ENCODE measurements around the gene TBC1D3B.
"Not testable (repeated sequence)": the region's sequence is repeated elsewhere in the genome, so short reads cannot be mapped to it uniquely, and the experiment has no call there.

TBC1D3B gene

DNA sequence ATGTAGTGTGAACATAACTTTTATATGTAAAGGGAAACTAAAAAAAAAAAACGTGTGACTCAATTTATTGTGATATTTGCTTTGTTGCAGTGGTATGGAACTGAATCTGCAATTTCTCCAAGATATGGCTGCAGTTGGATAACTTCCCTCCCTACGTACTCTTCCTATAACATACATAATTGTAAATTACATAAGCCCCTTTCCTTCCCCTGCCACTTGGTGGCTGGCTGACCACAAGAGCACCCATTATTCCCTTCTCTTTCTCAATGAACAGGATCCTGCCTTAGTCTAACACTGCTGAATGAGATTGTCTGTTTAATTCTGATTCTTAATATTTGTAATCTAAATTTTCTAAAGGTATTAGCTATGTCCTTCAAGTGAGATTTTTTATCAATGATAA lies 45.0 kb downstream of the TBC1D3B start:
- DNase-seq (ENCODE audit: low read depth in 3 of 3, low spot score in 1 of 3) = no peak

DNA sequence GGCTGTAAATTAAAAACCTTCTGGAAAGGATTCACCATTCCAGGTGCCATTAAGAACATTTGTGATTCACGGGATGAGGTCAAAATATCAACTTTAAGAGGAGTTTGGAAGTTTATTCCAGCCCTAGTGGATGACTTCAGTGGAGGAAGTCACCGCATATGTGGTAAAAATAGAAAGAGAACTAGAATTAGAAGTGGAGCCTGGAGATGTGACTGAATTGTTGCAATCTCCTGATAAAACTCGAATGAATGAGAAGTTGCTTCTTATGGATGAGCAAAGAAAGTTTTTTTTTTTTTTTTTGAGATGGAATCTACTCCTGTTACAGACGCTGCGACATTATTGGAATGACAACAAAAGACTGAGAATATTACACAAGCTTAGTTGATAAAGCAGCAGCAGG lies 46.1 kb downstream of the TBC1D3B start:
- no peak for DNase-seq (ENCODE audit: low read depth in 3 of 3, low spot score in 1 of 3)

DNA sequence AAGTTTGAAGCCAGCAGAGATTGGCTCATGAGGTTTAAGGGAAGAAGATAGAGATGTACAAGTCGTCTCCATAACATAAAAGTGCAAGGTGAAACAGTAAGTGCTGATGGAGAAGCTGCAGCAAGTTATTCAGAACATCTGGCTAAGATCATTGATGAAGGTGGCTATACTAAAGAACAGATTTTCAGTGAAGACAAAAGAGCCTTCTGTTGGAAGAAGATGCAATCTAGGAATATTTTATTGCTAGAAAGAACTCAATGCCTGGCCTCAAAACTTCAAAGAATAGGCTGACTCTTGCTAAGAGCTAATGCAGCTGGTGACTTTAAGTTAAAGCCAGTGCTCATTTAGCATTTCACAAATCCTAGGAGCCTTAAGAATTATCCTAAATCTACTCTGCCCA lies 46.8 kb downstream of the TBC1D3B start:
- DNase-seq (ENCODE audit: low read depth in 3 of 3, low spot score in 1 of 3) = no peak

DNA sequence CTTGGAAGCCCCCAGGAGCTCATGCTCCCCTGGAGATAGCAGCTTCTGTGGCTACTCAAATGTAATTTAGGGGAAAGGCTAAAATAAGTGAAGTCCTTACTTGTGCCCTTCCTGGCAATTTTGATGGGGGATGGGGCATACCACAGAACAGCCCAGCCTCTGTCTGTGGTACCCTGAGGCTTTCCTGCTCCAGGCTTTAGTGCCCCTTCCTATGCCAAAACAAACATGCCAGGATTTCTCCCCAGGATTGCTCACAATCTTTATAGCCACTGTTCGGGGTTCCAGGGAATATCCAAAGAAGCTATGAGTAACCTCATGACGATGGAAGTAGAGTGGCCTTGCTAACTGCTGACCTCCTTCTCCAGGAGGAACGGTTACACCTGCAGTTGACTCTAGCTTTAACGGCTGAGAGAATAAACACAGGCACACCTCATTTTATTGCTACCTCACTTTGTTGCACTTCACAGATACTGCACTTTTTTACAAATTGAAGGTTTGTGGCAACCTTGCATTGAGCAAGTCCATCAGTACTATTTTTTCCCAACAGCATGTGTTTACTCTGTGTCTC lies 47.9 kb downstream of the TBC1D3B start:
- DNase-seq (ENCODE audit: low read depth in 3 of 3, low spot score in 1 of 3) = no peak

DNA sequence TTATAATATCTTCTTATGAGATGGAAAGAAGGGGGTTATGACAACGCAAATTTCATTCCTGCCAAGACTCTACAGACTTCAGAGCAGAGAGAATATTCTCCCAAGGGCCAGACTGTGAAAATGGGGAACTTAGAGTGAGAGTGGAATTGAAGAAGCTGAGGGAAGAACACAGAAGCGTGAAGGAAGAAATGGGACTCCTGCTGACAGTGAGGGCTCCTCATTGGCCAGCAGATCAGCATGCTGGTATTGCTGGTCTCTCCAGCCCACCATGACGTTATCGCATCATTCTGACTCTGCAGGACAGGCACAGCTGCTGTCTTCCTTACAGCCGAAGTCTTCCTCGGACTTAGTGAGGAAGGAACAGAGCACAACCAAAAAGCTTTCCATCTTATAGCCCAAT lies 48.5 kb downstream of the TBC1D3B start:
- DNase-seq (ENCODE audit: low read depth in 3 of 3, low spot score in 1 of 3) = no peak

DNA sequence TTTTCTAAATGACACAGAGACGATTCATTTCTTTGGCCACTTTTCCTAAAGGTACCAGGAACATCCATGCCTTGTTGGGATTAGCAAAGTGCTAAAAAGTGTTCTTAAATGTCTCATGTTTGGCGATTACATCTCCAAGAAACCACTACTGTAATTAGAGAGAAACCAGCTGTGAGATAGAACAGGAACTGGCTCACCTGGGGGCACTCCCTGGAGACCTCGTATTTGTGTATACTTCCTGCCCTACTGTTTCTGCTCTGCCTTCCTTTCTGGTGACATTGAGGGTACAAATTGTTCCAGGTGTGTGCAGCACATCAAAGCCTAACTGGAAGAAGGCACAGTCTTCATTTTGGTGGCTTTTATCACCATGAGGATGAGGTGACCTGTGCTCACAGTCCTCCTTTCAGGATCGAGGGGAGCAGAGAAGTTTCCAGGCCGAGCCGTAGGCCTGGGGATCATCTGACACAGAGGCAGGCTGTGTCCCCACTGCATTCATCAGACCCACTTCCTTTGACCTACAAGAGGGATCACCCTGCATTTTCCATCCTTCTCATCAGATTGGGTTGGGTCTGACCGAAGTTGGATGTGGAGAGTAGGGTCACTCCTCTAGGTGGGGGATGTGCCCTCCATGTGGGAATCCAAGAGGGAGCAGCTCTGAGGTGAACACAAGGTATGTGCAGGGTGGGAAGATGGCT lies 49.1 kb downstream of the TBC1D3B start:
- DNase-seq (ENCODE audit: low read depth in 3 of 3, low spot score in 1 of 3) = no peak

DNA sequence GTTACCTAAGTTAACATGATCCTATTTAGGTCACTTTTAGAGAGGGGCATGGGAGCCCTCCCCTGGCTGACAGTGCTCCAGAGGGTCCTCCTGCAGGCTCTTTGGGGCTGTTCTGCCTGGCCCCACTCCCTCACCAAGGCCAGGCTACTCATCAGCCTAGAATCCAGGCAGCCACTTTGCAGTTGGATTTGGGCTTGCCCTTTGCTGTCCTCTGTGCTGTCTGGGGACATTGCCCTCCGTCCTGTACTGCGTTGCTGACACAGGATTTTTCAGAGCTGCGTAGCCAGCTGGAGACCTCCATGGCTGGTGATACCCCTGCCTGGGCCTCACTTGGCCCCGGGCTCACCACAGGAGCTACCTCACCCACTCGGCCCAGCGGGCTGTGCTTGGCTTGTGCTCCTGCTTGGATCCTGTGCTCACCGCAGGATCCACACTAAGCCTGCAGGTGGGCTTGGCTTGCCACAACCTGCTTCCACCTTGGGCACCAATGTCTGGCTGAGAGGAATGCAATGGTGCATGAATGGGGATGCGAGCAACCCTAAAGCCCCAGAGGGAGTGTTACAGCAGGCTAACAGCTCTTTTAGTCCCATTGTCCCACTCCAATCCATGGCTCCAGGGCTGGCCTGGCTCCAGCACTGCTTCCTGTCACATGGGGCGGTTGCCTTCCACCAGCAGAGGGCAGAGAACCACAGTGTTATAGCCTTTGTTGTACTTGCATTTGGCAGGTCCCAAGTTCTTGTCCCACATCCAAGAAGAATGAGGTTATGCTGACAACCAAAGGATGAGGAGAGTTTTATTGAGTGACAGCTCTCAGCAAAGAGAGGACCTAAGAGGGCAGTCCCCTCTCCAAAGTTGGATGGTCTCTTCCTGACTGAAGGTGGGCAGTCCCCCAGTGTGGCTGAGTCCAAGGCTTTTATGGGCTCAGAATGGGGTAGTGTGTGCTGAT lies 51.3 kb downstream of the TBC1D3B start:
- no peak for DNase-seq (ENCODE audit: low read depth in 3 of 3, low spot score in 1 of 3)

DNA sequence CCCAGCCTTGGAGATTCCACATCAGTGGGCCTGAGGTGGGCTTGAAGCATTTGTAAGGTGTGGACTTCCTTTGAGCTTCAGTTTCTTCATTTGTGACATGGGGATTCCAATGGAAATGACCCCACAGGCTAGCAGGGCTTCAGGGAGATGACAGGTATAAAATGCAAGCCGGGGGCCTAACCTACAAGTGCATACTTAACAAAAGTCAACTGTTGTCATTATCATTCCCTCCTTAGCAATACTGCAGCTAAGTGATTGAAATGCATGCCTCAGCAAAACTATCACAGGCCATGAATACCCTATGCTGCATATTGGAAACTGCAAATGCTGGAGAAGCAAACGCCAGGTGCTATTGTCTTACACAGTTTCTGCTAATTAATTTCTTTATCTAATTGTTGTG lies 53.0 kb downstream of the TBC1D3B start:
- no peak for DNase-seq (ENCODE audit: low read depth in 3 of 3, low spot score in 1 of 3)

DNA sequence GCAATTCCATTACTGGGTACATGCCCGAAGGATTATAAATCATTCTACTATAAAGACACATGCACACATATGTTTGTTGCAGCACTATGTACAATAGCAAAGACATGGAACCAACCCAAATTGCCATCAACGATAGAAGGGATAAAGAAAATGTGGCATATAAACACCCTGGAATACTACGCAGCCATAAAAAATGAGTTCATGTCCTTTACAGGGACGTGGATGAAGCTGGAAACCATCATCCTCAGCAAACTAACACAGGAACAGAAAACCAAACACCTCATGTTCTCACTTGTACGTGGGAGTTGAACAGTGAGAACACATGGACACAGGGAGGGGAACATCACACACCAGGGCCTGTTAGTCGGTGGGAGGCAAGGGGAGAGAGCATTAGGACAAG lies 55.3 kb downstream of the TBC1D3B start:
- DNase-seq (ENCODE audit: low read depth in 3 of 3, low spot score in 1 of 3) = not testable (repeated sequence)

DNA sequence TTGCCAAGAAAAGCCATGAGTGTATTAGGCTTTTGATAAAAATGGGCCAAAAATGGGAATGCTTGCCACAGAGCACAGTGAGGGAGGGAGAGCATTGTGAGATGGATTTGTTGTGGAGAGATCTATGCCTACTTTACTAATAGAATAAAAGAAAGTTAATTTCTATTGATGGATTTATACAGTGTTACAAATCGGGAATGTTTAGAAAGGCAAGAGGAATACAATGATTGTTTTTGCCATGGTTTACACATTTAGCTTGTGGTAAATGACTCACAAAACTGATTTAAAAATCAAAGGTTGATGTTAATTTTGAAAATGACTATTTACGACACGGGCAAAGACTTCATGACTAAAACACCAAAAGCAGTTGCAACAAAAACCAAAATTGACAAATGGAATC lies 56.2 kb downstream of the TBC1D3B start:
- no peak for DNase-seq (ENCODE audit: low read depth in 3 of 3, low spot score in 1 of 3)

DNA sequence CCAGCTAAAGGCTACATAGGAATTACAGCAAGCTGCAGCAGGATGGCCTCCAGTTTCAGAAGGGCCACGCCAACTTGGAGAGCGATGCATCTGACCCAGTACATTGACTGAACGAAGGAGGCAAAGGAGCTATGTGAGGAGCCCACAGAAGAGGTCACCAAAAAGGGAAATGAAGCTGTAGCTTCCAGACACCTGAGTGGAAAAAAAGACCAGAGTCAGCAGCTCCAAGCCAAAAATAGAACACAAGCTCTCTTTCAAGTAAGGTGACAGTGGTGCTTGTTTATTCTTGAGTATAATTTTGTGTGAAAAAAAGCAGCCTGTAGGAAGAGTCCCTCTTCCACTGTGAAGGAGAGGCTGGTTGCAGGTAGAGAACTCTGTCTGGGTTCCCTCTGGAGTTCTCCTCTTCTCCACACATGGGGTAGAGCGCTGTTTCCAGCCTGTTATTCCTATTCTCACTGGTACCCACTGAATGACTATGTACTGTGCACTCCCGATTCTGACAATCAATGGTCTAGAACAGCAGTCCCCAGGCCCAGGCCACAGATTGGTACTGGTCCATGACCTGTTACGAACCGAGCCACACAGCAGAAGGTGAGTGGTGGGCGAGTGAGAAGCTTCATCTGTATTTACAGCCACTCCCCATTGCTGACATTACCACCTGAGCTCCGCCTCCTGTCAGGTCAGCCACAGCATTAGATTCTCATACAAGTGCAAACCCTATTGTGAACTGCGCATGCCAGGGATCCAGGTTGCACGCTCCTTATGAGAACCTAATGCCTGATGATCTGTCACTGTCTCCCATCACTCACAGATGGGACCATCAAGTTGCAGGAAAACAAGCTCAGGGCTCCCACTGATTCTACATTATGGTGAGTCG lies 57.7 kb downstream of the TBC1D3B start:
- no peak for DNase-seq (ENCODE audit: low read depth in 3 of 3, low spot score in 1 of 3)

DNA sequence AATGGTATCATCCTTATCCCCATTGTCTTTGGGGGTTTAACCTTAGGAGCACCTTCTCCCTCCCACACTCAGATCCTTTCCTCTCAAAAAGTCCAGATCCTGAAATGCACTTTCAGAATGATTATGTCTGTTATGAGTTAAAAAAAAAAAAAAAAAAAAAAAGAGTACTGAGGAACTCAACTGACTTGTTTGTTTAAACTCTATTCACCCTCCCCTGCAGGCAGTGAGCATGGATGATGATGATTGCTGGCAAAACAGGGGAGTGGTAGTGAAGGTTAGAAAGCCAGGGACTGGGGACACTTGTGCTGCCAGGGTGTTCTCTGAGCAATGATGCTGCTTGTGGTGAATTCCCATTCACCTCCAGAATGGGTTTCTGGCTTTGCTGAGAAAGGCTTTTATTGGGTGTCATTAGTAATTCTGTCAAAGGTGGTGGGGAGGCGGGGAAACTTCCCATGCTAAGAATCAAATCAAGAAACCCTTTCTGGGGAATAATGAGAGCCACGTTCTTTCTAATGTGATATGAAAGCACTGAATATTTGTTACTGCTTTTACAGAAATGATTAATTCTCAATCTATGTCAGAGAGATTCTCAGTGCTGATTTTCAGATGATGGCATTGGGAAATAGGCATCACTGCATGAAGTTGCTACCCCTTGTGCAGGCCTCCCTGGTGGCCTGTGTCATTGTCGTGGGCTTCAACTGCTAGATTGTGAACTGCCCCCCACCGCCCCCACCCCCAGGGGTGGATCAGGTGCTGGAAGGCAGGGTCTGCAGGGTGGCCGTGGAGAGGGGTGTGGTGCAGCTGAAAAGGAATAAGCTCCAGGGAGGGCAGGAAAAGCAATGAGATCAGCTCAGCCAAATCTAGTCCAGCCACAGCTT lies 58.7 kb downstream of the TBC1D3B start:
- no peak for DNase-seq (ENCODE audit: low read depth in 3 of 3, low spot score in 1 of 3)

All from stimulated activated CD4-positive, alpha-beta T cell treated with anti-CD3 and anti-CD28 coated beads, TNF-alpha, amount 100 ng/mL, for 1 hour (primary cell).